KMS-11 (cell line): ENCODE measurements around the gene SCLT1.
"Not testable (repeated sequence)": the region's sequence is repeated elsewhere in the genome, so short reads cannot be mapped to it uniquely, and the experiment has no call there.

Source experiments
- H2AFZ ChIP-seq: fragments of 200-600 bp; sonication (generic); 2 replicates; pipeline ENCODE4 v1.6.1; 2016; ENCODE audit warnings: antibody characterized with exemption, mixed run types, low read depth
- H3K27ac ChIP-seq: fragments of 200-600 bp; sonication (generic); 2 replicates; pipeline ENCODE4 v1.6.1; 2016; ENCODE audit warnings: mild to moderate bottlenecking, mixed run types
- H3K27me3 ChIP-seq: fragments of 200-600 bp; sonication (generic); 2 replicates; pipeline ENCODE4 v1.6.1; 2017; ENCODE audit warnings: mild to moderate bottlenecking, low read depth, mixed run types, moderate library complexity; ENCODE audit not compliant: insufficient read depth
- H3K36me3 ChIP-seq: fragments of 200-600 bp; sonication (generic); 2 replicates; pipeline ENCODE4 v1.6.1; 2017; ENCODE audit warnings: mild to moderate bottlenecking, mixed run types; ENCODE audit not compliant: insufficient read depth
- H3K4me1 ChIP-seq: fragments of 200-600 bp; sonication (generic); 2 replicates; pipeline ENCODE4 v1.6.1; 2016; ENCODE audit warnings: mild to moderate bottlenecking, low read depth, mixed run types; ENCODE audit not compliant: poor library complexity, severe bottlenecking
- H3K4me2 ChIP-seq: fragments of 200-600 bp; sonication (generic); 2 replicates; pipeline ENCODE4 v1.7.0; 2016; ENCODE audit warnings: mild to moderate bottlenecking, mixed run types
- H3K4me3 ChIP-seq: fragments of 200-600 bp; sonication (generic); IDR thresholded peaks from 2 replicates; pipeline ENCODE4 v1.6.1; 2017; ENCODE audit warnings: low read depth, low read length, mixed read lengths; ENCODE audit not compliant: insufficient read depth
- H3K79me2 ChIP-seq: fragments of 200-600 bp; sonication (generic); 2 replicates; pipeline ENCODE4 v1.6.1; 2016; ENCODE audit warnings: low read depth, mixed run types; ENCODE audit not compliant: insufficient read depth
- H3K9ac ChIP-seq: fragments of 200-600 bp; sonication (generic); 2 replicates; pipeline ENCODE4 v1.6.1; 2016; ENCODE audit warnings: mild to moderate bottlenecking, mixed run types
- H4K20me1 ChIP-seq: fragments of 200-600 bp; sonication (generic); 2 replicates; pipeline ENCODE4 v1.6.1; 2016; ENCODE audit warnings: mild to moderate bottlenecking, mixed run types; ENCODE audit not compliant: insufficient read depth
- TF ChIP-seq, protein P1 (sequence below): fragments of 200-600 bp; sonication (generic); conservative IDR thresholded peaks from 2 replicates; pipeline ENCODE4 v1.6.1; 2017; ENCODE audit warnings: low read depth, mild to moderate bottlenecking, antibody characterized with exemption, low read length, moderate library complexity, mixed read lengths

The SCLT1 gene

DNA sequence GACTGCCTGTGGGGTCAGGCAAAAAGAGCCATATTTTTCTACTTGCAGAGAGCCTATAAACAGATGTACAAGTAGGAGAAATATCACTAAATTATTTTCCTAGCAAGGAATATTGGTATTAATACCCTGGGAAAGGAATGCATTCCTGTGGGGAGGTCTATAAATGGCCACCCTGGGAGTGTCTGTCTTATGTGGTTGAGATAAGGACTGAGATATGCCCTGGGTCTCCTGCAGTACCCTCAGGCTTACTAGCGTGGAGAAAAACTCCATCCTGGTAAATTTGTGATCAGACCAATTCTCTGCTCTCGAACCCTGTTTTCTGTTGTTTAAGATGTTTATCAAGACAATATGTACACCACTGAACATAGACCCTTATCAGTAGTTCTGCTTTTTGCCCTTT lies 38.0 kb upstream of the SCLT1 start:
- Histone ChIP-seq H4K20me1 (no peaks in the 10 kb centered on the region), H3K27ac (no peak overlapping the region), H3K4me3 (no peak overlapping the region), H3K36me3 (no peaks in the 10 kb centered on the region), H3K4me2 (no peak overlapping the region), H3K4me1 (no peaks in the 10 kb centered on the region), H2AFZ (no peak overlapping the region), H3K27me3 (no peaks in the 10 kb centered on the region), H3K79me2 (no peaks in the 10 kb centered on the region), H3K9ac (no peak overlapping the region)
- TF ChIP-seq, protein P1, sequence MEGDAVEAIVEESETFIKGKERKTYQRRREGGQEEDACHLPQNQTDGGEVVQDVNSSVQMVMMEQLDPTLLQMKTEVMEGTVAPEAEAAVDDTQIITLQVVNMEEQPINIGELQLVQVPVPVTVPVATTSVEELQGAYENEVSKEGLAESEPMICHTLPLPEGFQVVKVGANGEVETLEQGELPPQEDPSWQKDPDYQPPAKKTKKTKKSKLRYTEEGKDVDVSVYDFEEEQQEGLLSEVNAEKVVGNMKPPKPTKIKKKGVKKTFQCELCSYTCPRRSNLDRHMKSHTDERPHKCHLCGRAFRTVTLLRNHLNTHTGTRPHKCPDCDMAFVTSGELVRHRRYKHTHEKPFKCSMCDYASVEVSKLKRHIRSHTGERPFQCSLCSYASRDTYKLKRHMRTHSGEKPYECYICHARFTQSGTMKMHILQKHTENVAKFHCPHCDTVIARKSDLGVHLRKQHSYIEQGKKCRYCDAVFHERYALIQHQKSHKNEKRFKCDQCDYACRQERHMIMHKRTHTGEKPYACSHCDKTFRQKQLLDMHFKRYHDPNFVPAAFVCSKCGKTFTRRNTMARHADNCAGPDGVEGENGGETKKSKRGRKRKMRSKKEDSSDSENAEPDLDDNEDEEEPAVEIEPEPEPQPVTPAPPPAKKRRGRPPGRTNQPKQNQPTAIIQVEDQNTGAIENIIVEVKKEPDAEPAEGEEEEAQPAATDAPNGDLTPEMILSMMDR, result no peak

DNA sequence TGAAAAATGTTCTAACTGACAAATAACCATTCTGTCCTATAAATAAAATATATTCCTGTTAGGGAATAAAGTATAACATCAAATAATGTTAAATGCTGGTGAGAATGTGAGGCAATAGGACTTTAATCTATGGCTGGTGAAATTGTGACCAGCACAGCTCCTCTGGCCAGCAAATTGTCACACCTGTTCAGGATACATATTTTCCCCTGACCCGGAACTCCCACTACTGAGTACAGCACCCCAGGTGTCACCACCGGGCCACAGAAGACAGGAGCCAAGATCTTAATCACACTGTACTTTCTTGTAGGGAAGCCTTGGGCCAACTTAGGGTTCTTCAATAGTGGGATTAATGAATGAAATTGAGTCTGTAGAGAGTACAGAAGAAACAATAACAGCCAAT lies 35.8 kb upstream of the SCLT1 start:
- H3K36me3 ChIP-seq, result no peaks in the 10 kb centered on the region

DNA sequence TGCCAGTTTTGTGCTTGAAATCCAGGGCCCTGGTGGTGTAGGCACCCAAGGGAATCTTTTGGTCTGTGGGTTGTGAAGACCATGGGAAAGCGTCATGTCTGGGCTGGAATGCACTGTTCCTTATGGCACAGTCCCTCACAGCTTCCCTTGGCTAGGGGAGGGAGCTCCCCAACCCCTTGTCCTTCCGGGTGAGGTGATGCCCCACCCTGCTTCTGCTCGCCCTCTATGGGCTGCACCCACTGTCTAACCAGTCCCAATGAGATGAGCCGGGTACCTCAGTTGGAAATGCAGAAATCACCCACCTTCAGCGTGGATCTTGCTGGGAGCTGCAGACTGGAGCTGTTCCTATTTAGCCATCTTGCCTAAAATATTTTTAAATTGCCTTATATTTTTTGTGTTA lies 33.3 kb upstream of the SCLT1 start:
- not testable (repeated sequence) for H3K4me1 ChIP-seq, H3K9ac ChIP-seq, H3K79me2 ChIP-seq, H3K4me2 ChIP-seq, H4K20me1 ChIP-seq, H3K27ac ChIP-seq, H3K36me3 ChIP-seq, H2AFZ ChIP-seq, H3K4me3 ChIP-seq, H3K27me3 ChIP-seq

More for the DNA sequence above, 35.8 kb upstream of the SCLT1 start:
- no peaks in the 10 kb centered on the region for H4K20me1 ChIP-seq
- no peak overlapping the region for H3K4me3 ChIP-seq
- no peak overlapping the region for H3K4me2 ChIP-seq
- no peak overlapping the region for H2AFZ ChIP-seq
- no peaks in the 10 kb centered on the region for H3K79me2 ChIP-seq
- no peaks in the 10 kb centered on the region for H3K4me1 ChIP-seq
- no peaks in the 10 kb centered on the region for H3K27me3 ChIP-seq
- TF ChIP-seq, protein P1, result no peak
- H3K27ac ChIP-seq, result no peak overlapping the region
- no peak overlapping the region for H3K9ac ChIP-seq

DNA sequence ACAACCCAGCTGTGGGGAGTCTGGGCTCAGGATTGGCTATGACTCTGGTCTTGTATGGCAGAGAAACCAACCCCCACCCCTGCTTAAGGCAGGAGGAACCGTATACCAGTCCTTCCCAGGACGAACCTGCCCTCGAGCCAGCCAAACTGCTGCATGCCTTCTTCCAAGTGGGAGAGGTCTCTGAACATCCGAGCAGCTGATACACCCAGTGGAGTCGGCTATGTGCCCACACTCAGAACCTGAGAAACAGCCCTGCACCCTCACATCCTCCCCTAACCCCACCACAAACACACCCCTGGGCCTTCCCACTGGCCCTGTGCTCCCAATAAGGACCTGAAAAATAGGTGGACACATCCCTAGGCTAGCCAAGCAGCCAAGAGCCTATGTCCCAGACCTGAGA lies 24.4 kb upstream of the SCLT1 start:
- H3K4me2 ChIP-seq, result no peak overlapping the region
- no peaks in the 10 kb centered on the region for H4K20me1 ChIP-seq
- no peaks in the 10 kb centered on the region for H3K79me2 ChIP-seq
- H3K27ac ChIP-seq, result no peak overlapping the region
- H3K36me3 ChIP-seq, result no peaks in the 10 kb centered on the region
- H3K4me1 ChIP-seq, result no peaks in the 10 kb centered on the region
- TF ChIP-seq, protein P1, result no peak
- H3K27me3 ChIP-seq, result no peaks in the 10 kb centered on the region
- H2AFZ ChIP-seq, result no peak overlapping the region
- no peak overlapping the region for H3K4me3 ChIP-seq
- H3K9ac ChIP-seq, result no peak overlapping the region

DNA sequence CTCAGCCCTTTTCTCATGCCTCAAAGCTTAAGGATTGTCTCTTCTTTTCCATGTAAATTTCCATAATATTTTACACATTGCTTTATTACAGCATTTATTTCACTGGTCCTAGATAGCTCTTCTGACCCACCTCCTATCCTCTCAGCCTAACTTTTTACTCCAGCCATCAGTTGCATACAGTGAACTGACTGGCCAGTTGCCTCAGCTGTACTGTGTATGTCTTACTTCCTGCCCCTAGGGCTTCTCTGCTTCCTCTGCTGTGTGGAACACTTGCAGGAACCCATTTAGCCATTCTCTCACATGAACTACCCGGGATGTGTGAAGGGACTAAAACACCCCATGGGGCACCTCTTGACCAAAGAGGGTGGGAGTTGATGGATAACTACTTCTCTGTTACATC lies 20.6 kb upstream of the SCLT1 start:
- no peaks in the 10 kb centered on the region for H4K20me1 ChIP-seq
- no peak overlapping the region for H2AFZ ChIP-seq
- no peak overlapping the region for H3K9ac ChIP-seq
- no peak overlapping the region for H3K27ac ChIP-seq
- H3K36me3 ChIP-seq, result no peaks in the 10 kb centered on the region
- TF ChIP-seq, protein P1, result no peak
- no peaks in the 10 kb centered on the region for H3K4me1 ChIP-seq
- H3K27me3 ChIP-seq, result no peaks in the 10 kb centered on the region
- no peaks in the 10 kb centered on the region for H3K79me2 ChIP-seq
- no peak overlapping the region for H3K4me3 ChIP-seq
- H3K4me2 ChIP-seq, result no peak overlapping the region
